Stimulated activated CD4-positive, alpha-beta T cell treated with anti-CD3 and anti-CD28 coated beads, Interleukin-1b, Interleukin-23, amount 100 ng/mL, for 24 hours (primary cell): ENCODE measurements around the gene MYH9.
"Not testable (repeated sequence)": the region's sequence is repeated elsewhere in the genome, so short reads cannot be mapped to it uniquely, and the experiment has no call there.

Experiments used
- DNase-seq, 4 experiments: peaks; one replicate each; pipeline ENCODE4 v3.0.0-alpha.2; 2020; ENCODE audit warnings: low read depth in 4 of 4, low spot score in 1 of 4

The MYH9 gene

GRCh38 chr22:36296690-36297089 lies 91.1 kb downstream of the MYH9 start:
- DNase-seq, result no peak

GRCh38 chr22:36295247-36295646 lies 92.5 kb downstream of the MYH9 start:
- DNase-seq, result no peak

DNA sequence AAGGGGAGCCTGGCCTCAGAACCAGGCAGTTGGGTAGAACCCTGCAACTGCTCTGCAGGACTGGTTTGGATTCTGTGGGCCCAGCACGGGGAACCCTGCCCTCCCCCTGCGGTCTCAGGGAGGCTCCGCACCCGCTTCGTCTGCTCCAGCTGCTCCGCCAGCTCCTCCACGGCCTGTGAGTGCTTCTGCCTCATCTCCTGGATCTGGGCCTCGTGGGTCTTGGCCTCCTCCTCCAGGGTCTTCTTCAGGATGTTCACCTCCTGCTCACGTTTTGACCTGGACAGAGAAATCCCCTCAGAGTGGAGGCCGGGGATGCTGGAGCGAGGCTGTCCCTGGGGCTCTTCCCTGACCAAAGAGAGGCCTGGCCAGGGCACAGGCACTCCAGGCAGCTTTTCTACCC lies 93.0 kb downstream of the MYH9 start:
- DNase-seq, result no peak

DNA sequence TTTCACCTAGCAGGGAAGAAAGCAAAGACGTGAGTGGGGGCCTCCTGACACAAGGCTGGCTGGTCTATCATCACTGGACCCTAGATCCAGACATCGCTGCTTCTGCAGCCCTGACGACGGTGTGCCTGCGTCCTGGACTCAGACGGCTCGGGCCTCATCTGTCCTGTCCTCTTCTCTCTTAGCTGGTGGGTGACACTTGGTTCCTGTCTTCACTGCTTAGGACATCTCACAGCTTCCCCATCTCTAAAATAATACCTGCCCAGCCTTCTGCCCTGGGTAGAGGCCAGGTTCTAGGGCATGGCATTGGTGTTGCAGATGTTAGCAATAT lies 93.5 kb downstream of the MYH9 start:
- no peak for DNase-seq

GRCh38 chr22:36293606-36294292 lies 94.0 kb downstream of the MYH9 start:
- DNase-seq, result no peak

DNA sequence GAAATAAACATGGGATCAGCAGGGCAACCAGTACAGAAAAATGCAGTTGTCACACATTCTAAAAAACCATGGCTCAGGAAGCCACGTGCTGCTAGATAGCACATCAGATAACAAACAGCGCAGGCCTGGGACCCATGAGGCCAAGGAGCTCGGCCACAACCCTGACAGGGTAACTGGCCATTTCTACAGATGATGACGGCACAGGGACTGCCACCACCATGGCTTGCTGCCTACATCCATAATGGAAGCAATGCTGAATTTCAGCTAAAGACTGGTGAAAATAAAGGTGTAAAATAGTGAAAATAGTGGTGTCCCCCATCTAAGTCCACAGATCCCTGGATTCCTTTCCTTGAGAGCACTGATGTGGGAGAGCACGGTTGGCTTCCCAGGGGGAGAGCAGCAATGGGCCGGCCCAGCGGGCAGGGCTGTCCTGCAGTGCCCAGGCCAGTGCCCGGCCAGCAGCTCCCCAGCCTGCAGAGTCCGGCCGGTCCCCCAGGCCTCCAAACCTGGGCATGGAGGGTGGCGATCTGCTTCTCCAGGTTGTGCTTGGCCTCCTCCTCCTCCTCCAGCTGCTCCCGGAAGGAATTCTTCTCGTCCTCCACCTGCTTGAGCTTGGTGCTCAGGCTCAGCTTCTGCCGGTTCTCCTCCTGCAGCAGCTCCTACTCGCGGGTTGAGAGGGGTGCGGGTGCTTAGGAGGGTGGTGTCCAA lies 94.8 kb downstream of the MYH9 start:
- DNase-seq, result no peak

- DNase-seq, result no peak
Measured at GRCh38 chr22:36291831-36292740, 95.7 kb downstream of the MYH9 start.

DNA sequence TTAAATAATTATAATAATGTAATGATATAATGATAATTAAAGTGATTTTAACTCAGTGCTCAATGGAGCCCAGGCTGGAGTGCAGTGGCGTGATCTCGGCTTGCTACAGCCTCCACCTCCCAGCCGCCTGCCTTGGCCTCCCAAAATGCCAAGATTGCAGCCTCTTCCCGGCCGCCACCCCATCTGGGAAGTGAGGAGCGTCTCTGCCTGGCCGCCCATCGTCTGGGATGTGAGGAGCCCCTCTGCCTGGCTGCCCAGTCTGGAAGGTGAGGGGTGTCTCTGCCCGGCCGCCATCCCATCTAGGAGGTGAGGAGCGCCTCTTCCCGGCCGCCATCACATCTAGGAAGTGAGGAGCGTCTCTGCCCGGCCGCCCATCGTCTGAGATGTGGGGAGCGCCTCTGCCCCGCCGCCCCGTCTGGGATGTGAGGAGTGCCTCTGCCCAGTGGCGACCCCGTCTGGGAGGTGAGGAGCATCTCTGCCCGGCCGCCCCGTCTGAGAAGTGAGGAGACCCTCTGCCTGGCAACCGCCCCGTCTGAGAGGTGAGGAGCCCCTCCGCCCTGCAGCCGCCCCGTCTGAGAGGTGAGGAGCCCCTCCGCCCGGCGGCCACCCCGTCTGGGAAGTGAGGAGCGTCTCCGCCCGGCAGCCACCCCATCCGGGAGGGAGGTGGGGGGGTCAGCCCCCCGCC lies 97.2 kb downstream of the MYH9 start:
- DNase-seq, result not testable (repeated sequence)

DNA sequence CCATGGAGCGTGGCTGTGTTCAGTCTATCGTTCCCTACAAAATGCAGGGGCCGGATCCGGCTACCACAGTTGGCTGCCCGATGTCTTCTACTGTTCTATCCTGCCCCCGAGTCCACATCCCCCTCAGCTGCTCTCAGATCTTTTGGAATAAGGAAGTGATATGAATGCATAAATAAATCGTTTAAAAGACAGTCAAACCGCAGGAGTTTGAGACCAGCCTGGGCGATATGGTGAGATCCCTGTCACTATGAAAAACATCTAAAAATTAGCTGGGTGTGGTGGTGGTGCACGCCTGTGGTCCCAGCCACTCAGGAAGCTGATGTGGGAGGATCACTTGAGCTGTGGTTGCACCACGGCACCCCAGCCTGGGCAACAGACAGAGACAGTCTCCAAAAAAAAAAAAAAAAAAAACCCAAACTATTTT lies 97.8 kb downstream of the MYH9 start:
- DNase-seq, result not testable (repeated sequence)

DNA sequence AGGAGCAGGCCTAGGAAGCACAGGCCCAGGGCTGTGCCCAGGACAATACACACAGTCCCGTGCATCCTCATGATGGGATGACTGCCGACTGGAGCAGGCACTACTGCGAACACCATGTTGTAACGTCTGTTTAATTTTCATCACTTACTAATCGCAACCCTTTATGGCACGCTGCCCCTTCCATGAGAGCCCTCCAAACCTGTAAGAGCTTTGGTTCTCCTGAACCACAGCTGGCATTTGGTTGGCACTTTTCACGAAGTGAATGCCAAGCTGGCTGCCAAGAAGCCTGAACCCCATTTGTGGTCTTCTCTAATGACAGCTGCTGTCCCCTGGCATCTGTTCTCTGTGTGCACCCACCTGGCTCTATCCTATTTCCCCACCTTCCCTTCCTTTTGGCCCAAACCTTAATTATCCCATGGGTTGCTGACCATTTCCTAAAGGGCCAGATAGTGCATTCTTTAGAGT lies 98.3 kb downstream of the MYH9 start:
- no peak for DNase-seq

DNA sequence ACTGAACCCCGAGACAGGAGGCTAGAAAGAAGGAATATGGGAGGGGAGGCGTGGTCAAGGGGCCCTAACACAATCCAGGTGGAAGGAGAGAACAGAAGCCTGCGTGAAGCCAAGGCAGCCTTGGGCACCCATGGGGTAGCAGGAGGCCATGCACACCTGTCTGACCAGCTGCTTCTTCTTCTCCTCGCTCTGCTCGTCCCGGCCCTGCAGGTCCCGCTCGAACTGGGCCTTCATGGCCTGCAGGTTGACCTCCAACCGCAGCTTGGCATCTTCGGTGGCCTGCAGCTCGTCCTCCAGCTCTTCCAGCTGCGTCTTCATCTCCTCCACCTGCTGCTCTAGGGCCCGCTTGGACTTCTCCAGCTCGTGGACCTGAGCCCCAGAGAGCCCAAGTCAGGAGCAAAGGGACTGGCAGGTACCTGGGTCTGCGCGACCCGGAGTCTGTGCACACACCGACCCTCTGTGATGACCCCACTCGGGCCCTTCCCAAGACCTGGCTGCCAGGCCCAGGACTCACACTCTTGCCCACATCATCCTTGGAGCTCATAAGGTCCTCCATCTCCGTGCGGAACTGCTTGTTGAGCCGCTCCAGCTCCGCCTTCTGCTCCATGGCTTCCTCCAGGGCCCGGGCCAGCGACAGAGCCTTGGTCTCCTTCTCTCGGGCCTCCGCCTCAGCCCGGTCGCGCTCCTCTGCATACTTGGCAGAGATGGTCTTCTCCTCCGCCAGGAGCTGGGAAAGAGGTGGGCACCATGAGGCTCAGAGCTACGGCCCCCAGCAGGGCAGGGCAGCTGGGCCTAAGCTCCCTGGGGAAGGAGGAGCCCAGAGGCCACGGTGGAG lies 99.0 kb downstream of the MYH9 start:
- DNase-seq, result no peak

DNA sequence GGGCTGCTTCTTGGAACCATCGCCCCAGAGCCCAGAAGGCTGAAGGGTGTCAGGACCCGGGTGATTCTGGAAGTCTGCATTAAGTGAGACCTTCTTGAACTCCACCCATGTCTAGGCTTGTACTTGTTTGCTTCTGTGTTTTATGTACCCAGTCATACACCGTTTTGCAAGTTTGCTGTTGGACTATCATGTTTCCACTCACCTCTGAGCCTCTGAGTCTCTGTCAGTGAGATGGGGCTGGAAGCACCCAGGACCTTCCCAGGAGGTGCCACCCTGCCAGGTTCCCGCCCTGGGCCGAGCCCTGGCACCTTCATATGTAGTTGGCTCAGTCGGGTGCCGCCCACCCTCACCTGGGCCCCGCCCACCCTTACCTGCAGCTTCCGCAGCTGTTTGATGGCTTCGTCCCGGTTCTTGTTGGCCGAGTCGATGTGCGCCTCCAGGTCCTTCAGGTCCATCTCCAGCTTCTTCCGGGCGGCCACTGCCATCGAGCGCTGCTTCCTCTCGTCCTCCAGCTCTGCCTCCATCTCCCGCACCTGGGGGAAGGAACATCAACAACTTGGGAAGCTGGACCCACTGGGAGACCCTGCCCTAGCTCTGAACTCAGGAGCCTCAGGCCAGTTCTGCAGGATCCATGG lies 99.8 kb downstream of the MYH9 start:
- DNase-seq, result no peak

GRCh38 chr22:36286096-36286957 lies 101.4 kb downstream of the MYH9 start:
- peak; percentile 32 to 65 (median 52) for DNase-seq

DNA sequence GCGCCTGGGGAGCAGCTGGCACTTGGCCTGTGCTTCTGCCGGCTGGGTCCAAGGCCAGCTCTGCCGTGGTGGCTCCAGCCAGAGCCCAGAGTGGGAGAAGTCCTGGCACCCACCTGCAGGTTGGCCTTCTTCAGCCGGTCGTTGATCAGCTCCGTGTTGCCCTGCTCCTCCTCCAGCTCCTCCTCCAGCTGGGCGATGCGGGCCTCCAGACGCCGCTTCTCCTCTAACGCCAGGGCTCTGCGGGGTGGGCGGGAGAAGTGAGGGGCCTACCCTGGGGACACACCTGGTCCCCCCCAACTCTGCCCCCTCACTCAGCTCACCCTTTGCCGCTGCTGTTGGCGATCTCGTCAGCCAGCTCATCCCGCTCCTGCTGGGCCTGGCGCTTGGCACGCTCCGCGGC lies 102.2 kb downstream of the MYH9 start:
- no peak for DNase-seq

- DNase-seq, result no peak
Measured at GRCh38 chr22:36285017-36285416, 102.8 kb downstream of the MYH9 start.

DNA sequence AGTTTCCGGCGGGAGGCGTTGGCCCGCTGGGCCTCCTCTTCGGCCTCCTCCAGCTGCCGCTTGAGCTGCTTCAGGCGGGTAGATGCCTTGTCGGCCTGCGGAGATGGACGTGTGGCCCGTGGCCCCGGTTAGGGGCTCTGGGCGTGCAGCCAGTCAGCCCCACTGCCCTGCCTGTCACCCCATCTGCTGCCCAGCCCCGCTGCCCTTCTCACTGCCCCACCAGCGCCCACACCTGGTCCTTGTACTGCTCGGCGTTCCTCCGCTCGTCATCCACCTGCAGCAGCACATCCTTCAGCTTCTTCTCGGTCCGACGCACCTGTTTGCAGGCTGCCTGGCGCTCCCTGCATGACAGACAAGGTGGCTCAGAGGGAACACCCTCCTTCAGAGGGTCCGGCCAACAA lies 103.6 kb downstream of the MYH9 start:
- DNase-seq, result no peak

DNA sequence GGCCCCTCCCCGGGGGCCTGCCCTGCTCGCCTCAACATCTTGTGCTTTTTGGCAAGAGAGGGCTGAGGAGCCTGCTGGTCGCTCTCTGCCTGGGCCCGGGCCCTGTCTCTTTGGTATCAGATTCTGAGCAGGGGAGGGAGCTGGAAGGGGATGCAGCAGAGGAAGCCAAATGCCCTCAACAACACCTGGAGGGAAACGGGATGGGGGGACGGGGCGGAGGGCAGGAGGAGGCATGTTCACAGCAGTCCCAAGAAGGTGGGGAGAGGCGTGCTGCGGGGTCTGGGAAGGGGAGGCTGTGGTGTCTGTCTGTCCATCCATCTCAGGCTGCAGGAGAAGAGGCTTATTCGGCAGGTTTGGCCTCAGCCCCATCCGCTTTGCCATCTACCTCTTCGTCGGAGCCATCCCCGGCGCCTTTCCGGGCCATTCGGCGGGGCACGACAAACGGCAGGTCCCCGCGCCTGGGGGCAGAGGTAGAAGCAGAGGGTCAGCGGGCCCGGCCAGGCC lies 105.4 kb downstream of the MYH9 start:
- DNase-seq, result no peak

GRCh38 chr22:36281781-36282327 lies 105.9 kb downstream of the MYH9 start:
- DNase-seq, result no peak
